GM12872 (cell line): ENCODE results near the gene PGLYRP3.

ENCODE experiments used
- CTCF ChIP-seq: IDR thresholded peaks from 3 replicates; pipeline ENCODE4 v1.5.1; 2011; ENCODE audit warnings: low read depth, mild to moderate bottlenecking, low read length, moderate library complexity; ENCODE audit not compliant: insufficient read depth

PGLYRP3 gene

DNA sequence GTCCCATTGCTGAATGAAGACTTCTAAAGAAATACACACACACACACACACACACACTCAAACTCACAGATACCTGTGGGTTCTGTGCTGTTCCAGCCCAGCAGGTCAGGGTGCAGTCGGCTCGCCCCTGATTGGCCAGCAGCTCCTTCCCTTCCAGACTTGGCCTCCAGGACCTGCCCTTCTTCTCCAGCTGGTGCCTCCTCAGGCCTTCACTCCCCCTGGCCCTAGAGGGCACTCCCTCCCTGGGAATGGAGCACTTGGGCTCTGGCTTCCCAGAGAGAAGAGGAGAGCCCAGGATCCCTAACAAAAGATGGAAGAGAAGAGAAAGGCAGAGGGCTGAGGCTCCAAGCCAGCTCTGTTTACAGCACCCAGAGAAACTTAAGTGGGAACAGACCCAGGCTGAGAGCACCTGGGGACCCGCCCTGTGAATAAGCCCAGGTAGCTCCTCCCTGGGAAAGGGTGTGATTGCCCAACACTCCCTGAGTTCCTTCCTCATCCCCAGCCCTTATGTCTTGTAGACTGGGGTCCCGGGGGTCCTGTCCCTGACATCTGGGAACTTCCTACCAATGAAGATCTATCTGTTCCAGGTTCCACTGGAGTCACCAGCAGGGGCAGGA lies at the start of gene PGLYRP3:
PGLYRP3 (minus strand) TSS at position 383 of the 617 bp plus-strand sequence. CDS start 2,287 bp downstream, outside the sequence.
- TF ChIP-seq CTCF = no peak

DNA sequence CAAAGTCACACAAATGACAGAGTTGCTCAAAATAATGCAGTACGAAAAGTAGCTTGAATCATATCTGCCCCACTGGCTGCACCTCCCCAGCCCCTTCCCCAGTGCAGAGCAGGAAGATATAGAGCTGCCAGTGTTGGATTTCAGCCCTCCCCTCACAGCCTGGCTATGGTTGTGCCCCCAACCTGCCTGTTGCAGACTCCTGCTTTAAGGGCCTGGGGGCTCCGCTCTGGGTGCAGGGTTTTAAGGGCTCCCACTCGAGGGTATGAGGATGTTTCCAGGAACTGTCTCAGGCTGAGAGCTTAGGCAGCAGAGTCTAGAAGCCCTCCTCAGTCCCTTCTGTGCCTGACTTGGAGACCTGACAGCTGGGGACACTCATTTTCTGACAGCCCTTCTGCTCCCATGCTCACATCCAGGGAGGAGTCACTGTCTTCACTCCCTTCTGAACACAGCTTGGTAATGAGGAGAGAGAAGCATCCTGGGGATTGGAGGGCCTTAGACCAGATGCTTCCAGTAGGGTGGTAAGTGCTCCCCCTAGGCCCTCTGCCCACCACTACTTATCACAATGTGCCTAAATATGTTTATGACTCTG lies 49.5 kb upstream of the PGLYRP3 start:
- TF ChIP-seq CTCF = no peak

DNA sequence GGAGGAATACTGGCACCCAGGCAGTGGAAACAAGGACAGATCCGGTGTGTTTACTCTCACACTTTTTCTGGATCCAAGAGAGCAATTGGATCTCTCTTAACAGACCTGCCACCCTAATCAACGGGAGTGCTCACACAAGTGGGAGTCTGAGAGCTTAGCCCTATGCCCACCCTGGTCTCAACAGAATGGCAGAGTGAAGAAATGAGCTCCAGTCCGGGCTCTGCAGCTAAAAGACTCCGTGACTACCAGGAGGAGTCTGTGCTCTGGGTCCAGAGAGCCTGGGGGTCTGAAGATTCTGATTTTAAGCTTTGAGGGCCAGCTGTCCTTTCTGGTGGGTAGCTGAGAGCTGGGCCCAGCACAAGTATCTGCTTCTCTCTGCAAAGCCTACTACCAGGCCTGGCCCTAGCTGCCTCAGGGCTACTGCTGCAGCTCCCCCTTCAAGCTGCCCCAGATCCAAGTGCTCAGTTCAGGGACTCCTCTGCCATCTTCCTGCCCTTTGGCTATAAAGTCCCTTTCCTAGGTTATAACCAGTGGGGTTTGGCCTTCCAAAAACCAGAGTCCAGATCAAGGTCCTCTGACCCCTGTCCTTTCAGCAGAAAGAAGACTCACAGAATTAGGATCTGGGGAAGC lies 48.8 kb upstream of the PGLYRP3 start:
- TF ChIP-seq CTCF = no peak

DNA sequence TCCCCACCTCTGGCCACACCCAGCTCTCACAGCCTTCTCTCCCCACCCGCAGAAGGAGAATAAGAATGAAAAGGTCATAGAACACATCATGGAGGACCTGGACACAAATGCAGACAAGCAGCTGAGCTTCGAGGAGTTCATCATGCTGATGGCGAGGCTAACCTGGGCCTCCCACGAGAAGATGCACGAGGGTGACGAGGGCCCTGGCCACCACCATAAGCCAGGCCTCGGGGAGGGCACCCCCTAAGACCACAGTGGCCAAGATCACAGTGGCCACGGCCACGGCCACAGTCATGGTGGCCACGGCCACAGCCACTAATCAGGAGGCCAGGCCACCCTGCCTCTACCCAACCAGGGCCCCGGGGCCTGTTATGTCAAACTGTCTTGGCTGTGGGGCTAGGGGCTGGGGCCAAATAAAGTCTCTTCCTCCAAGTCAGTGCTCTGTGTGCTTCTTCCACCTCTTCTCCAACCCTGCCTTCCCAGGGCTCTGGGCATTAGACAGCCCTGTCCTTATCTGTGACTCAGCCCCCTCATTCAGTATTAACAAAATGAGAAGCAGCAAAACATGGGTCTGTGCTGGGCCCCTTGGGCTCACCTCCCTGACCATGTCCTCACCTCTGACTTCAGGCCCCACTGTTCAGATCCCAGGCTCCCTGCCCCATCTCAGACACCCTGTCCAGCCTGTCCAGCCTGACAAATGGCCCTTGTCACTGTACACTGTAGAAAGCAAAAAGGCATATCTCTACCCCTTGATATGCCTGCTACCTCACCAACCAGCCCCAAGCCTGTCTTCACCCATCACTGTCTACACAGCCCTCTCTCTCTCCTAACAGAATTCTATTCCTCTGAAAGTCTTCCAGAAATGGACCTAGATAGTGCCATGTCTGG lies 48.1 kb upstream of the PGLYRP3 start:
- TF ChIP-seq CTCF = no peak

GRCh38 chr1:153360190-153360589 lies 47.4 kb upstream of the PGLYRP3 start:
- TF ChIP-seq CTCF = no peak

DNA sequence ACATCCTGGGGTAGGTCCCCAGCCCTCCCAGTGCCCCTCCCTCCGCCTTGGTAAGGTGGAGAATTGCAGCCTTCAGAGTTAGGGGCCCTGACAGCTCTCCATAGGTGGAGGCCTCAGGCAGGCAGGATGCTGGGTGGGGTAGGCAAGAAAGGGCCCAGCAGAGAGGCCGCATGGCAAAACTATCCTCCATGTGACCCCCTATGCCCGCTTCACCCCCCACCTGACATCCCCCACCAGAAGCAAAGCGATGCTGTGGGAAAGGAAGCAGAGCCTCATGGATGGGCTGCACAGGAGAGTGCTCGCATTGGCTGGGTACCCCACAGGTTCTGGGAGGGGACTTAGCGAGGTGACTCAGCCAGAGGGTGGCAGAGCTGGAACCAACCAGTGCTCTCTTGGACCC lies 46.5 kb upstream of the PGLYRP3 start:
- TF ChIP-seq CTCF = no peak

DNA sequence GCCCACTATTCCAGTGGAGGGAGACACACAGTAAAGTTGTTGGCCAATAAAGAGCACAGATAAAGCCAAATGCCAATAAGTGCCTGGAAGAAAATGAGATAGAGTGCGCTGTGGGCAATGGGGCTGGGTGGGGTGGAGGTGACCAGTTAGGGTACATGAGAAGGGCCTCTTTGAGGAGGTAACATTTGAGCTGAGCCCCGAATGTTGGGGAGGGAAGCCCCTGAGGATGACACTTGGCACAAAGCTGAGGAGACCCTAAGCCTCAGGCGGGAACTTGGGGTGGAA lies 45.9 kb upstream of the PGLYRP3 start:
- TF ChIP-seq CTCF = no peak
